SU-DHL-6 (cell line): ENCODE data around the gene DPH1.

ENCODE experiments used
- H2AFZ ChIP-seq: fragments of 200-600 bp; sonication (generic); 2 replicates; pipeline ENCODE4 v1.6.1; 2014; ENCODE audit warnings: low read depth, mild to moderate bottlenecking, moderate library complexity, mixed read lengths, antibody characterized with exemption, low read length; ENCODE audit not compliant: severe bottlenecking
- H3F3A ChIP-seq: fragments of 200-600 bp; shearing (Covaris generic); 2 replicates; pipeline ENCODE4 v1.6.0; 2016; ENCODE audit warnings: antibody characterized with exemption, mild to moderate bottlenecking; ENCODE audit not compliant: insufficient read depth
- H3K27ac ChIP-seq: fragments of 200-600 bp; sonication (generic); 2 replicates; pipeline ENCODE4 v1.5.1; 2016; ENCODE audit warnings: low read depth, mild to moderate bottlenecking, low read length, moderate library complexity, mixed read lengths
- H3K27me3 ChIP-seq: fragments of 200-600 bp; sonication (generic), shearing (Covaris generic); 2 replicates; pipeline ENCODE4 v1.6.0; 2014; ENCODE audit warnings: mild to moderate bottlenecking, low read length
- H3K36me3 ChIP-seq: fragments of 200-600 bp; sonication (generic); 2 replicates; pipeline ENCODE4 v1.6.1; 2014; ENCODE audit warnings: mild to moderate bottlenecking, low read length, mixed read lengths
- H3K4me2 ChIP-seq: fragments of 300-600, 200-600 bp; shearing (Covaris generic), sonication (generic); 2 replicates; pipeline ENCODE4 v1.6.0; 2014; ENCODE audit warnings: low read length, low read depth, mild to moderate bottlenecking; ENCODE audit not compliant: poor library complexity, severe bottlenecking
- H3K4me3 ChIP-seq: fragments of 200-600 bp; sonication (generic); 2 replicates; pipeline ENCODE4 v1.5.1; 2014; ENCODE audit warnings: antibody characterized with exemption, low read length, mild to moderate bottlenecking, mixed read lengths; ENCODE audit not compliant: insufficient read depth, poor library complexity, severe bottlenecking
- H3K79me2 ChIP-seq: fragments of 200-600 bp; sonication (generic); 2 replicates; pipeline ENCODE4 v1.6.1; 2014; ENCODE audit warnings: mild to moderate bottlenecking, low read length, moderate library complexity; ENCODE audit not compliant: insufficient read depth
- H3K9ac ChIP-seq: fragments of 200-600 bp; sonication (generic); 2 replicates; pipeline ENCODE4 v1.7.0; 2014; ENCODE audit warnings: mild to moderate bottlenecking, low read length
- H3K9me2 ChIP-seq: fragments of 200-600 bp; sonication (generic); replicated peaks from 2 replicates; pipeline ENCODE4 v1.6.1; 2014; ENCODE audit warnings: low read length; ENCODE audit not compliant: insufficient read depth
- H3K9me3 ChIP-seq: fragments of 200-600 bp; sonication (generic); 2 replicates; pipeline ENCODE4 v1.6.1; 2014; ENCODE audit warnings: low read length, mixed read lengths; ENCODE audit not compliant: insufficient read depth
- H4K20me1 ChIP-seq: fragments of 200-600 bp; sonication (generic); 2 replicates; pipeline ENCODE4 v1.6.1; 2014; ENCODE audit warnings: low read depth, mild to moderate bottlenecking, antibody characterized with exemption, low read length, moderate library complexity, mixed read lengths
- CTCF ChIP-seq: fragments of 200-600 bp; sonication (generic); IDR thresholded peaks from one replicate; pipeline ENCODE4 v1.5.1; 2017; ENCODE audit warnings: antibody characterized with exemption, mild to moderate bottlenecking, low read length, moderate library complexity; ENCODE audit not compliant: insufficient read depth, poor library complexity, severe bottlenecking
- EZH2phosphoT487 ChIP-seq: fragments of 200-600 bp; sonication (generic), shearing (Covaris generic); conservative IDR thresholded peaks from 2 replicates; pipeline ENCODE4 v1.6.1; 2018; ENCODE audit warnings: mild to moderate bottlenecking, antibody characterized with exemption, low read length, moderate library complexity, mixed read lengths

The DPH1 gene

GRCh38 chr17:2093349-2093748 is 63.4 kb downstream of the DPH1 start:
- Histone ChIP-seq H3K4me3 (no peak overlapping the region), H3F3A (no peaks in the 10 kb centered on the region), H3K4me2 (no peak overlapping the region), H3K27me3 (no peaks in the 10 kb centered on the region), H3K27ac (no peak overlapping the region), H3K9ac (no peak overlapping the region), H3K36me3 (no peaks in the 10 kb centered on the region), H4K20me1 (no peaks in the 10 kb centered on the region), H3K79me2 (no peaks in the 10 kb centered on the region), H3K9me3 (no peaks in the 10 kb centered on the region), H2AFZ (no peak overlapping the region), H3K9me2 (no peaks in the 10 kb centered on the region)
- TF ChIP-seq CTCF (no peak), EZH2phosphoT487 (no peak)
